K562 (cell line): ENCODE data around the gene RAMACL. TPM values are rescaled to one million over a fixed set of nuclear protein-coding genes. Genes with fewer than 3 reads are reported as not detected.

Experiments
- ATAC-seq: fragments of 200-7000 bp; cut with Tn5 transposase; 3 replicates; pipeline ENCODE4 v1.9.1; 2020; ENCODE audit warnings: moderate library complexity
- BruUV-seq: library from RNA; stranded (reverse); fragments of 400-500 nt; replicated peaks from 2 replicates; lab custom pipeline; 2021; lab: Mats Ljungman, UMichigan
- CTCF ChIA-PET: fragments of 300-600 bp; formaldehyde crosslinking; extraction: SDS; loops from one replicate; lab custom pipeline; 2021; ENCODE audit warnings: low intra/inter-chr PET ratio; lab: Yijun Ruan, JAX
- POLR2A ChIA-PET: fragments of 300-600, 350-650 bp; sonication (Branson Sonifier 250); formaldehyde crosslinking; extraction: SDS; loops from one replicate; lab custom pipeline; 2021; ENCODE audit warnings: antibody characterized with exemption, inconsistent platforms; lab: Yijun Ruan, JAX
- DNase-seq, 4 experiments: peaks; one replicate each; pipeline versions ENCODE4 v3.0.0 to v3.0.0-alpha.2; 2011 to 2018; ENCODE audit warnings: low spot score in 3 of 4, mixed read lengths in 3 of 4; ENCODE audit errors: extremely low read depth in 1 of 4
- FAIRE-seq: peaks from 2 replicates; lab custom pipeline; 2011; peaks lifted over from hg19 to GRCh38; lab: Jason Lieb, UNC
- H2AFZ ChIP-seq: 2 replicates; pipeline ENCODE4 v1.6.0; 2011; ENCODE audit warnings: low read depth, low read length, control low read depth, inconsistent platforms
- H3K27ac ChIP-seq: fragments of 200-600 bp; 3 replicates; pipeline ENCODE4 v1.8.0; 2011; ENCODE audit warnings: low read depth, mild to moderate bottlenecking, control low read depth, inconsistent platforms, low read length, moderate library complexity, mixed read lengths; ENCODE audit errors: extremely low read depth
- H3K27me3 ChIP-seq, 2 experiments: fragments of 300-600 bp in 1 of 2; 2 replicates in 1 of 2; 3 replicates in 1 of 2; pipeline versions ENCODE4 v1.6.0 to v1.8.0; 2011; ENCODE audit warnings: inconsistent platforms in 2 of 2, low read length in 2 of 2, mild to moderate bottlenecking in 1 of 2, mixed read lengths in 1 of 2, moderate library complexity in 1 of 2; ENCODE audit not compliant: control insufficient read depth in 2 of 2, insufficient read depth in 2 of 2
- H3K36me3 ChIP-seq: fragments of 300-600 bp; 3 replicates; pipeline ENCODE4 v1.8.0; 2011; ENCODE audit warnings: mild to moderate bottlenecking, low read length, inconsistent platforms; ENCODE audit not compliant: control insufficient read depth, insufficient read depth
- H3K4me1 ChIP-seq, 2 experiments: fragments of 200-600 bp in 1 of 2; replicated peaks in 1 of 2; 2 replicates in 1 of 2; 3 replicates in 1 of 2; pipeline versions ENCODE4 v1.5.1 to v1.8.0; 2011; ENCODE audit warnings: inconsistent platforms in 2 of 2, low read length in 2 of 2, mild to moderate bottlenecking in 1 of 2, mixed read lengths in 1 of 2, moderate library complexity in 1 of 2; ENCODE audit not compliant: control insufficient read depth in 2 of 2, insufficient read depth in 2 of 2
- H3K4me2 ChIP-seq: 2 replicates; pipeline ENCODE4 v1.6.1; 2011; ENCODE audit warnings: low read length, control low read depth, inconsistent platforms, mixed read lengths; ENCODE audit not compliant: insufficient read depth
- H3K4me3 ChIP-seq: fragments of 200-600 bp; sonication (generic), shearing (Covaris generic); 2 replicates; pipeline ENCODE4 v1.5.1; 2016; ENCODE audit warnings: control low read depth, inconsistent platforms
- H3K79me2 ChIP-seq: fragments of 200-600 bp; 3 replicates; pipeline ENCODE4 v1.8.0; 2011; ENCODE audit warnings: low read length, inconsistent platforms; ENCODE audit not compliant: control insufficient read depth, insufficient read depth
- H3K9ac ChIP-seq, 2 experiments: 2 replicates each; pipeline versions ENCODE4 v1.6.0 to v1.6.1; 2011; ENCODE audit warnings: low read depth in 2 of 2, low read length in 2 of 2, control low read depth in 1 of 2, inconsistent platforms in 1 of 2, mild to moderate bottlenecking in 1 of 2, mixed read lengths in 1 of 2; ENCODE audit not compliant: insufficient read depth in 1 of 2
- H3K9me1 ChIP-seq: one replicate; pipeline ENCODE4 v1.6.0; 2011; ENCODE audit warnings: inconsistent platforms, mild to moderate bottlenecking, low read length, moderate library complexity; ENCODE audit not compliant: control insufficient read depth, insufficient read depth
- H3K9me3 ChIP-seq: replicated peaks from 2 replicates; pipeline ENCODE4 v1.5.1; 2011; ENCODE audit warnings: low read depth, low read length, inconsistent platforms; ENCODE audit not compliant: control insufficient read depth, insufficient read depth
- H4K20me1 ChIP-seq: replicated peaks from 2 replicates; pipeline ENCODE4 v1.6.1; 2011; ENCODE audit warnings: low read length, inconsistent platforms, mixed read lengths; ENCODE audit not compliant: control insufficient read depth, insufficient read depth
- FOXM1 ChIP-seq, 2 experiments: fragments of 450-650 bp in 1 of 2; sonication (generic) in 1 of 2; formaldehyde crosslinking in 1 of 2; IDR thresholded peaks; 2 replicates each; pipeline versions ENCODE4 v1.6.1 to v1.9.0; 2017 to 2022; ENCODE audit warnings: low read depth in 2 of 2, mild to moderate bottlenecking in 2 of 2, missing genetic modification reagents in 1 of 2, moderate library complexity in 1 of 2
- PHF8 ChIP-seq: fragments of 200-600 bp; sonication (generic); IDR thresholded peaks from 2 replicates; pipeline ENCODE4 v1.6.1; 2012; ENCODE audit warnings: mixed run types, mild to moderate bottlenecking, inconsistent platforms, low read length, moderate library complexity, borderline replicate concordance
- TEAD4 ChIP-seq, 2 experiments: sonication (generic) in 1 of 2; formaldehyde crosslinking in 1 of 2; IDR thresholded peaks; 2 replicates each; pipeline versions ENCODE4 v1.6.1 to v1.8.0; 2012 to 2022; ENCODE audit warnings: borderline replicate concordance in 1 of 2, inconsistent platforms in 1 of 2, low read length in 1 of 2, mild to moderate bottlenecking in 1 of 2, missing genetic modification reagents in 1 of 2
- USF1 ChIP-seq: sonication (generic); formaldehyde crosslinking; IDR thresholded peaks from 2 replicates; pipeline ENCODE4 v1.9.0; 2022; ENCODE audit warnings: mild to moderate bottlenecking, missing genetic modification reagents
- ZNF444 ChIP-seq: fragments of 250-450 bp; sonication (Bioruptor Pico); IDR thresholded peaks from 2 replicates; pipeline ENCODE4 v1.4.0; 2020; ENCODE audit warnings: mild to moderate bottlenecking, moderate library complexity
- WGBS: fragments of 100-300 bp; shearing (Covaris generic); methylation state at CpG from one replicate; pipeline ENCODE4 v1.1.6; 2016; ENCODE audit warnings: low coverage, mixed read lengths; ENCODE audit not compliant: insufficient coverage; ENCODE audit errors: missing lambda C conversion rate; 5-methylcytosine and 5-hydroxymethylcytosine counted together
- in situ Hi-C: fragments of 300-500 bp; cut with MboI; formaldehyde crosslinking; loops from 4 replicates; pipeline ENCODE4 v1.15.0; 2018; ENCODE audit warnings: inconsistent platforms, mixed read lengths
- intact Hi-C: fragments of 100-400 bp; cut with micrococcal nuclease; formaldehyde crosslinking; loops from 2 replicates; pipeline ENCODE4 v1.14.2; 2022
- polyA plus RNA-seq, 8 experiments: library from polyadenylated mRNA; depleted of rRNA in 4 of 8; stranded (reverse) in 5 of 8; unstranded in 3 of 8; fragments of >200 nt; fragmentation: Nextera tagmentation in 2 of 8; fragmentation: Illumina TruSeq in 1 of 8; extraction: Ambion mirVana in 2 of 8; extraction: Trizol in 1 of 8; gene quantifications; 2 replicates each; pipeline versions ENCODE4 v1.2.1 to v1.2.3, GENCODE V29; 2011 to 2014; ENCODE audit warnings: inconsistent platforms in 1 of 8, missing spikeins in 1 of 8
- total RNA-seq, 7 experiments: library from RNA; depleted of rRNA in 6 of 7; stranded (reverse); fragments of >200 nt in 6 of 7; fragmentation: Illumina TruSeq in 2 of 7; extraction: Trizol in 2 of 7; gene quantifications; 2 replicates each; pipeline versions ENCODE4 v1.2.1 to v1.2.3, GENCODE V29; 2011 to 2021; ENCODE audit warnings: low replicate concordance in 1 of 7
- TF ChIP-seq, protein P1 (sequence below): fragments of 250-450 bp; sonication (Bioruptor Pico); IDR thresholded peaks from 2 replicates; pipeline ENCODE4 v1.4.0; 2020; ENCODE audit warnings: mild to moderate bottlenecking, moderate library complexity
- TF ChIP-seq, protein P2 (sequence below): fragments of 250-450 bp; sonication (Bioruptor Pico); IDR thresholded peaks from 2 replicates; pipeline ENCODE4 v1.8.0; 2022; ENCODE audit warnings: moderate library complexity, mild to moderate bottlenecking, inconsistent platforms

The RAMACL gene
- total and polyA plus RNA-seq, 9 of the 15 experiments (the other 6 are each of a cell fraction or from before 2014, with no cell fraction given), result 0.11 to 1.7 (median 0.41) TPM; not detected in 1

- H3K9me1 ChIP-seq, result no peaks in the 10 kb centered on the region
- ChIA-PET CTCF (no interaction called here), POLR2A (interaction anchor here (1.0 to 2.3 kb wide), 2 partner anchors 9 to 29 kb away, joined by 4 to 11 read pairs; no protein-coding TSS in a partner anchor)
- in situ Hi-C loops, result no loop called here
- no peak overlapping the region for H2AFZ ChIP-seq
- H4K20me1 ChIP-seq, result no peaks in the 10 kb centered on the region
- H3K9ac ChIP-seq, result no peak overlapping the region
- intact Hi-C loops, result no loop called here
- FAIRE-seq, result no peak
- H3K4me1 ChIP-seq, result no peaks in the 10 kb centered on the region
- no peak for DNase-seq
- BruUV-seq, result no TSS peak
- H3K4me3 ChIP-seq, result no peak overlapping the region
- H3K36me3 ChIP-seq, result no peaks in the 10 kb centered on the region
- ATAC-seq, result no peak
- H3K4me2 ChIP-seq, result no peak overlapping the region
- H3K27ac ChIP-seq, result no peak overlapping the region
- TF ChIP-seq FOXM1 (IDR thresholded peaks at IDR 0.05; ENCODE audit: low read depth) (no peak), FOXM1 (CRISPR knock-in tag; IDR thresholded peaks at IDR 0.05; ENCODE audit: low read depth) (no peak), PHF8 (no peak), ZNF444 (CRISPR knock-in tag) (no peak)
- no peaks in the 10 kb centered on the region for H3K9me3 ChIP-seq
- H3K27me3 ChIP-seq, result peaks cover 24 to 44% of the 10 kb centered on the region in 2 experiments
- 1% methylated on average over 11 of the region's 11 CpGs for whole genome bisulfite sequencing
- H3K79me2 ChIP-seq, result no peaks in the 10 kb centered on the region
Observed at GRCh38 chr6:166575205-166575604, 11.3 kb downstream of the RAMACL start.

GRCh38 chr6:166573511-166574216 is 12.8 kb downstream of the RAMACL start:
- H4K20me1 ChIP-seq, result no peaks in the 10 kb centered on the region
- no TSS peak for BruUV-seq
- CTCF ChIA-PET, result no interaction called here
- no peak overlapping the region for H3K9ac ChIP-seq
- H3K9me3 ChIP-seq, result no peaks in the 10 kb centered on the region
- in situ Hi-C loops (no loop called here), intact Hi-C loops (no loop called here)
- H3K4me3 ChIP-seq, result no peak overlapping the region
- under 1% methylated on average over 18 of the region's 18 CpGs for WGBS
- peaks cover 24 to 48% of the 10 kb centered on the region in 2 experiments for H3K27me3 ChIP-seq
- no peak overlapping the region for H3K27ac ChIP-seq
- no peak for FAIRE-seq
- no peak for ATAC-seq
- no peak for DNase-seq
- POLR2A ChIA-PET, result interaction anchor here (0.6 to 2.3 kb wide), 3 partner anchors 10 to 13 kb away, joined by 3 to 11 read pairs (median 9); partner anchors contain the start of gene RAMACL
- H3K4me1 ChIP-seq, result no peaks in the 10 kb centered on the region
- no peaks in the 10 kb centered on the region for H3K79me2 ChIP-seq
- no peaks in the 10 kb centered on the region for H3K36me3 ChIP-seq
- no peaks in the 10 kb centered on the region for H3K9me1 ChIP-seq
- H2AFZ ChIP-seq, result no peak overlapping the region
- no peak overlapping the region for H3K4me2 ChIP-seq
- TF ChIP-seq, protein P1, sequence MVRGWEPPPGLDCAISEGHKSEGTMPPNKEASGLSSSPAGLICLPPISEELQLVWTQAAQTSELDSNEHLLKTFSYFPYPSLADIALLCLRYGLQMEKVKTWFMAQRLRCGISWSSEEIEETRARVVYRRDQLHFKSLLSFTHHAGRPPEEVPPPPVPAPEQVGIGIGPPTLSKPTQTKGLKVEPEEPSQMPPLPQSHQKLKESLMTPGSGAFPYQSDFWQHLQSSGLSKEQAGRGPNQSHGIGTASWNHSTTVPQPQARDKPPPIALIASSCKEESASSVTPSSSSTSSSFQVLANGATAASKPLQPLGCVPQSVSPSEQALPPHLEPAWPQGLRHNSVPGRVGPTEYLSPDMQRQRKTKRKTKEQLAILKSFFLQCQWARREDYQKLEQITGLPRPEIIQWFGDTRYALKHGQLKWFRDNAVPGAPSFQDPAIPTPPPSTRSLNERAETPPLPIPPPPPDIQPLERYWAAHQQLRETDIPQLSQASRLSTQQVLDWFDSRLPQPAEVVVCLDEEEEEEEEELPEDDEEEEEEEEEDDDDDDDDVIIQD (CRISPR knock-in tag), result no peak
- TF ChIP-seq TEAD4 (IDR thresholded peaks at IDR 0.05; ENCODE audit: low read length) (no peak), TEAD4 (CRISPR knock-in tag; IDR thresholded peaks at IDR 0.05; ENCODE audit: borderline replicate concordance) (no peak), USF1 (CRISPR knock-in tag) (no peak)
- TF ChIP-seq, protein P2, sequence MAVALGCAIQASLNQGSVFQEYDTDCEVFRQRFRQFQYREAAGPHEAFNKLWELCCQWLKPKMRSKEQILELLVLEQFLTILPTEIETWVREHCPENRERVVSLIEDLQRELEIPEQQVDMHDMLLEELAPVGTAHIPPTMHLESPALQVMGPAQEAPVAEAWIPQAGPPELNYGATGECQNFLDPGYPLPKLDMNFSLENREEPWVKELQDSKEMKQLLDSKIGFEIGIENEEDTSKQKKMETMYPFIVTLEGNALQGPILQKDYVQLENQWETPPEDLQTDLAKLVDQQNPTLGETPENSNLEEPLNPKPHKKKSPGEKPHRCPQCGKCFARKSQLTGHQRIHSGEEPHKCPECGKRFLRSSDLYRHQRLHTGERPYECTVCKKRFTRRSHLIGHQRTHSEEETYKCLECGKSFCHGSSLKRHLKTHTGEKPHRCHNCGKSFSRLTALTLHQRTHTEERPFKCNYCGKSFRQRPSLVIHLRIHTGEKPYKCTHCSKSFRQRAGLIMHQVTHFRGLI (CRISPR knock-in tag), result no peak
